AG04450 (cell line): Measurements from ENCODE around the gene WDR90. TPM values are rescaled to one million over a fixed set of nuclear protein-coding genes. Genes with fewer than 3 reads are reported as not detected.
"Not testable (repeated sequence)": the region's sequence is repeated elsewhere in the genome, so short reads cannot be mapped to it uniquely, and the experiment has no call there.

Experiments
- CTCF ChIA-PET: fragments of 300-600, 350-600 bp; formaldehyde crosslinking; extraction: SDS; loops from one replicate; lab custom pipeline; 2022; ENCODE audit warnings: antibody characterized with exemption, inconsistent platforms; lab: Charles Lee
- POLR2A ChIA-PET: fragments of 350-600 bp; formaldehyde crosslinking; extraction: SDS; loops from one replicate; lab custom pipeline; 2021; ENCODE audit warnings: antibody characterized with exemption, inconsistent platforms; lab: Yijun Ruan, JAX
- DNase-seq: peaks from one replicate; pipeline ENCODE4 v3.0.0-alpha.2; 2011; ENCODE audit warnings: low read depth, low spot score
- H3K27ac ChIP-seq: one replicate; pipeline ENCODE4 v1.5.1; 2012; ENCODE audit warnings: low read depth, low read length, control low read depth
- H3K27me3 ChIP-seq: one replicate; pipeline ENCODE4 v1.6.0; 2012; ENCODE audit warnings: low read length; ENCODE audit not compliant: control insufficient read depth, insufficient read depth
- H3K4me3 ChIP-seq: 2 replicates; pipeline ENCODE4 v1.5.1; 2011; ENCODE audit warnings: mild to moderate bottlenecking, low read depth, low read length, control low read depth
- H3K9me3 ChIP-seq: 2 replicates; pipeline ENCODE4 v1.5.1; 2012; ENCODE audit warnings: low read length; ENCODE audit not compliant: control insufficient read depth, insufficient read depth
- CTCF ChIP-seq: IDR thresholded peaks from 2 replicates; pipeline ENCODE4 v1.5.1; 2011; ENCODE audit warnings: low read depth, low read length, control low read depth, inconsistent platforms
- polyA plus RNA-seq: library from polyadenylated mRNA; depleted of rRNA; stranded (reverse); fragments of >200 nt; gene quantifications from 2 replicates; pipeline ENCODE4 v1.2.3, GENCODE V29; 2011

The WDR90 gene
- polyA plus RNA-seq, 1 experiment: 2.1 TPM

GRCh38 chr16:687499-687898 is 38.3 kb downstream of the WDR90 start:
- Histone ChIP-seq H3K27ac (no peak overlapping the region), H3K9me3 (peaks cover 9% of the 10 kb centered on the region; the same call in 1 of the 2 replicates), H3K27me3 (peaks cover 6% of the 10 kb centered on the region), H3K4me3 (no peak overlapping the region)
- ChIA-PET CTCF (no interaction called here), POLR2A (no interaction called here)
- TF ChIP-seq CTCF: no peak
- no peak for DNase-seq

GRCh38 chr16:689175-689897 is 40.2 kb downstream of the WDR90 start:
- H3K9me3 ChIP-seq: peaks cover 12% of the 10 kb centered on the region; the same call in 1 of the 2 replicates
- ChIA-PET CTCF (interaction anchor here (0.9 to 1.2 kb wide), 2 partner anchors 23 to 27 kb away, joined by 3 read pairs; no protein-coding TSS in a partner anchor), POLR2A (interaction anchor here (0.6 to 1.7 kb wide), 3 partner anchors 9 to 31 kb away, joined by 3 to 10 read pairs (median 4); partner anchors contain the start of gene STUB1)
- H3K27ac ChIP-seq: peak overlapping the region; percentile 11
- DNase-seq: no peak
- H3K4me3 ChIP-seq: peak overlapping the region; percentile 77
- H3K27me3 ChIP-seq: peaks cover 20% of the 10 kb centered on the region
- no peak for TF ChIP-seq CTCF

DNA sequence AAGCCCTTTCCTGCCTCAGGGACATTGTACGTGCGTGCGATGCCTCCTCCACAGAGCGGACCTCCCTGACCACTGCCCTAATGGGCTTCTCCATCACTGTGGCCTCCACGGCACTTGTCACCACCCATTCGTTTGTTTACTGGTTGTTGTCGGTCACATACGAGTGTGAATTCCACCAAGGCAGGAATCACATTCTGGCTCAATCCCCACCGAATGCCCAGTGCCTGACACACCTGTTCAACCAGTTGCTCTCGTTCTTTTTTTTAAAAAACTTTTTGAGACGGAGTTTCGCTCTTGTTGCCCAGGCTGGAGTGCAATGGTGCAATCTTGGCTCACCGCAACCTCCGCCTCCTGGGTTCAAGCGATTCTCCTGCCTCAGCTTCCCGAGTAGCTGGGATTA is 42.1 kb downstream of the WDR90 start:
- DNase-seq, CTCF ChIA-PET: not testable (repeated sequence)

GRCh38 chr16:692356-693108 is 43.4 kb downstream of the WDR90 start:
- CTCF ChIA-PET: interaction anchor here (0.6 kb wide), 1 partner anchor 24 kb away, joined by 3 read pairs; the partner anchor contains the start of gene RHOT2
- peaks cover 3% of the 10 kb centered on the region; the same call in 1 of the 2 replicates for H3K9me3 ChIP-seq
- H3K27ac ChIP-seq: no peak overlapping the region
- TF ChIP-seq CTCF: no peak
- no peak overlapping the region for H3K4me3 ChIP-seq
- no peak for DNase-seq
- H3K27me3 ChIP-seq: peaks cover 36% of the 10 kb centered on the region
- POLR2A ChIA-PET: no interaction called here

More for the DNA sequence above, 42.1 kb downstream of the WDR90 start:
- H3K27ac ChIP-seq, H3K4me3 ChIP-seq, H3K9me3 ChIP-seq: not testable (repeated sequence)
- POLR2A ChIA-PET: interaction anchor here (0.8 kb wide), 1 partner anchor 33 kb away, joined by 5 read pairs; no protein-coding TSS in a partner anchor
- peaks cover 36% of the 10 kb centered on the region for H3K27me3 ChIP-seq

DNA sequence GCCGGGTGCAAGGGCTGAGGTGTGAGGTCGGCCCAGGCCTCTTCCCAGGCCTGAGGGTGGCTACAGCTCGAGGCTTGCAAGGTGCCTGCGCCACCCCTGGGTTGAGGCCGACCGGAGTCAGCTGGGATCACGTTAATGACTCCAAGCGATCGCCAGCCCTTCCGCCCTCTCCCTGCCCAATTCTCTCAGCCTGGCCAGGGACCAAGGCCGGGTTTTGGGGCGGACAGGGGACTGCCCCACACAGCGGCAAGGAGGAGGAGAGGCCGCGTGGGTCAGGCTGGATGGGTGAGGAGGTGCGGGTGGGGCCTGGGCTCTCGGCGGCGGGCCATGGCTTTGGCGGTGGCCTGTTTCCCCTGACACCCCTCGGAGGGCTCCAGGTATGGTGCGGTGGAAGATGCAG is 44.2 kb downstream of the WDR90 start:
- H3K27me3 ChIP-seq: peaks cover 36% of the 10 kb centered on the region
- peaks cover 3% of the 10 kb centered on the region; the same call in 1 of the 2 replicates for H3K9me3 ChIP-seq
- no peak overlapping the region for H3K4me3 ChIP-seq
- no peak for DNase-seq
- ChIA-PET CTCF (no interaction called here), POLR2A (no interaction called here)
- H3K27ac ChIP-seq: no peak overlapping the region
- no peak for TF ChIP-seq CTCF
